HG02642 (cell line): Measurements from ENCODE around the gene ASXL2.
"Not testable (repeated sequence)": the region's sequence is repeated elsewhere in the genome, so short reads cannot be mapped to it uniquely, and the experiment has no call there.

Experiments
- ATAC-seq: cut with Tn5 transposase; IDR thresholded peaks from one replicate; pipeline ENCODE4 v1.9.1; 2021; ENCODE audit warnings: mild to moderate bottlenecking; ENCODE audit not compliant: unreplicated experiment, poor library complexity

ASXL2 gene

DNA sequence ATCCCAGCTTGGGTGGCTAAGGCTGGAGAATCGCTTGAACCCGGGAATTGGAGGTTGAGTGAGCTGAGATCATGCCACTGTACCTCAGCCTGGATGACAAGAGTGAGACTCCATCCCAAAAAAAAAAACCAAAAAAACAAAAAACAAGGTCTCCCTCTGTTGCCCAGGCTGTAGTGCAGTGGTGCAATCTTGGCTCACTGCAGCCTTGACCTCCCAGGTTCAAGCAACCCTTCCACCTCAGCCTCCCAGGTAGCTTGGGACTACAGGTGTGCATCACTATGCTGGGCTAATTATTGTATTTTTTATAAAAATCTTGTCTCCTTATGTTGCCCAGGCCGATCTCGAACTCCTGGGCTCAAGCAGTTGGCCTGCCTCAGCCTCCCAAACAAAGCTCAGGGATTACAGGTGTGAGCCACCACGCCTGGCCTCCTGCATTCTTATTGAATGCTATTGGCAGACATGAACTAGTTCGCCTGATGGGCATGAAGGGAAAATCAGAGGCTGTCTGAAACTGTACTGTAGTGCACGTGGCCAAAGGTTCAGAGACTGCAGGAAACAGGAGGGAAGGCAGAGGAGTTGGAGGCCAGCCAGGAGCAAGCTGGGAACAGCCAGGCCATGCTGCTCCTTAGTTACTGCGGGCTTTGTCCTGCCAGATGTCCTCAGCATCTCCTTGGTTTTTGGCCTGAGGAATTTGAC lies 16.0 kb upstream of the ASXL2 start:
- no peak for ATAC-seq

DNA sequence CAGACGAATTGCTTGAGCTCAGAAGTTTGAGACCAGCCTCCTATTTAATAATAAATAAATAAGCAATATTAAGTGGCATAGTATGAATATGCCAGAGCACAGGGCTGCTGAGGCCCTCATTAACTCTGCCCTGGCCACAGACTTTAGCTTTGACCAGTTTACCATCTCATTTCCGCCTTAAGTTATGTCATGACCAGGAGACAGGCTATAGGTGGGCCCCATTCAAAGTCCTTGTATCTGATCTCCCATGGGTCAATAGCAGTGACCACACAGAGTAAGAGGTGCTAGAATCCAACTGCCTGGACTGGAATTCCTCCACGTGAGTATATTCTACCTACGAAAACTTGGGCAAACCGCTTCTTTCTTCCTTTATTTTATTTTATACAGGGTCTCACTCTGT lies 13.4 kb upstream of the ASXL2 start:
- no peak for ATAC-seq

DNA sequence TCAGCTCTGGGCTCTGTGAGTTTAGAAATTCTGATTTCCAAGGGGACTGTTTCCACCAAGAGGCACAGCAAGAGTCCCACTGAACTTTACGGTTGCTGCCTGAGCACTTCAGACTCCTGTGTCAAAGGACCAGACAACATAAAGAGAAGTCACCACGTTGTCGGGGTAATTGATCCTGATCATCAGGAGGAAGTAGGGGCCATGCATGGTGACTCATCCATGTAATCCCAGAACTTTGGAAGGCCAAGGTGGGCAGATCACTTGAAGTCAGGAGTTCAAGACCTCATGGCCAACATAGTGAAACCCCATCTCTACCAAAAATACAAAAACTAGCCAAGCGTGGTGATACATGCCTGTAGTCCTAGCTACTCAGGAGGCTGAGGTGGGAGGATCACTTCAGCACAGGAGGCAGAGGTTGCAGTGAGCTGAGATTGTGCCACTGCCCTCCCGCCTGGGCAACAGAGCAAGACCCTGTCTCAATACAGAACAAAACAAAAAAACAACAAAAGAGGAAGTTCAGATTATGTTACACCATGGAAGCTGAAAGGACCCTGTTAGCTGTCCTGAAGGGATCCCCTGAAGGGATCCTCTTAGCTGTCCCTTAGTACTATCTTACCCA lies 9.4 kb upstream of the ASXL2 start:
- no peak for ATAC-seq

DNA sequence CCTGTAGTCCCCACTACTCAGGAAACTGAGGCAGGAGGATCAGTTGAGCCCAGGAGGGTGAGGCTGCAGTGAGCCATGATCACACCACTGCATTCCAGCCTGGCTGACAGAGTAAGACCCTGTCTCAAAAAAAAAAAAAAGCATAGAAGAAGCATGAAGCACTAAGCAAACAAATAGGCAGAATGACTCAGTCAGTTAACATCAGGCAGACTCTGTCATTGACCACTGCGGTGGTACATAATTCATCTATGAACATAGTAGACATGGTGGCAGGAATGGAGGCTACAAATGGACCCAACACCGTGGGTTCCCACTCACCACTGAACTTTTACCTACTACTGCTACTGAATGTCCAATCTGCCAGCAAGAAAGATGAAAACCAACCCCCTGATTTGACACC lies 7.6 kb upstream of the ASXL2 start:
- ATAC-seq = no peak

DNA sequence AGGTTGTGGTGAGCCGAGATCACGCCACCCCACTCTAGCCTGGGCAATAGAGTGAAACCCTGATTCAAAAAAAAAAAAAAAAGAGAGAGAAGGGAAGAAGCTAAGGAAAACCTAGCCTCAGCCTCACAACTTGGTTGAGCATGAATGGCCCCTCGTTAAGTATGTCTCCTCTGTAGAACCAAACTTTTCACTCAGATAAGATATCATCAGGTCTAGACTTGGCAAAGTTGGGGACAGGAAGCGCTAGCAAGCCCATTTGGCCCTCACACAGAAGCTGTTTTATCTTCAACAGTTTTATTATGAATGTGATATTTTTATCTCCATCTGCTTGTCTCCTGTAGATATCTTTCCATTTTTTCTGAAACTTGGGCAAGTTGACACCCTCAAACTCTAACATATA lies 3.5 kb upstream of the ASXL2 start:
- no peak for ATAC-seq

DNA sequence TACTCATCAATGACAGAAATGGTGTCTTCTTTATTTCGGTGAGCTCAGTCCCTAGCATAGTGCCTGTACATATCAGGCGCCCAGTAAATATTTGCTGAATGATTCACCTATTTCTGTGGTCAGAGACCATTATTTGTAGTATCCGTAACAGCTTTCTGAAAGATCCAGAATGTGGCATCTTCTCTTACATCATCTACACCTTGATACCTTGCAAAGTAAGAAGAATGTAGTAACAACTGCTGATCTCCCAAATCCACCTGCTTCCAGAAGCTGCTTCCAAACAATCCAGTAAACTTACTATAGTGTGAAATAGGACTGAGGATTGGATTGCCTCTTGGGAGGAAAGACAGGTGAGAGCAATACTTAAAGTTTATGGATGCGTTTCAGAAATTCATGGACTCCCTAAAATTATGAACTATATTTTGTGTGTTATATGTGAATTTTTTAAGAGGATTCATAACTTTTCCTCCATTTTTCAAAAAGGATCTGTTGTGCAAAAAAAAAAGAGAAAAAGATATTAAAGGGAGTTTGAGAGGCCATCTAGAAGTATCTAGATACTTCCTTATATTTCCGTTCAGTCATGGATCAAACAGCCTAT lies 945 bp upstream of the ASXL2 start:
- ATAC-seq = no peak

DNA sequence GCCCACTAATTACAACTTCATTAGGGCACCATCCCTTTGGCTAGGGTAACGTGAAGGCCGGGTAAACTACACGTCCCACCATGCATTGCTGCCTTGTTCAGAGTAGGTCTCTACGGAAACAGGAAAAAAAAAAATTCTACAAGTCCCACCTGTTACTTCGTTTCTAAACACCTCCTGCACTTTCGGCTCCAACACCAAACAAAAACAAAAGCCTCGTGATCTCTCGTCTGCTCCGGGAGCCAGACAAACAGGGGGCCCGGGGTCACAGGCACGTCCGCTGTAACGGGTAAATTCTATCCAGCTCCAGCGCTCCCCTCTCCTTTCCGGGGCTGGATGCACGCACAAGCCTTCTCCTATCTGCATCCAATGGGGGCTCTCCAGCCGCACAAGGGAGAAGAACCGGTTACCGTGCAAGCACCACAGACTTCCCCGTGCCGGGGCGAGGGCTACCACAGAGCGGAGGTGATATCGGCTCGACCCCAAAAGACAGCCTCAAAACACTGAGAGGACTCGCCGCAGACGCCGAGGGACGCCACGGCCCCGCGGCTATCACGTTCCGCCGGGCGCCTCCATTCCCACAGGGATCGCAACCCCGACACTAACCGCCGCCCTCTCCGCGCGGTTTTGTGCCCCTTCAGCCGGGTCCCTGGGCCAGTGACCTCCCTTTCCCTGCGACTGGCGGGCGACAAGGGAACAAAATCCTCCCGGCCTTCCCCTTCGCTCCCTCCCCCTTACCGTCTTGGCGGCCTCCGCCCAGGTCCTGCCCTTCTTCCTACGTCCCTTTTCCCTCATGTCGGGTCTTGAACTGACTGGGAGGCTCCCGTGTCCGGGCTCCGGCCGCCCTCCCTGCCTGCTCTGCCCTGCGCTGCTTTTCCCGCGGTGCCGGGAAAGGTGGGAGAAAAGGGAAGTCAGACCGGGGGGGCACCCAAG lies 591 bp downstream of the ASXL2 start:
- peak; percentile 39 for ATAC-seq

DNA sequence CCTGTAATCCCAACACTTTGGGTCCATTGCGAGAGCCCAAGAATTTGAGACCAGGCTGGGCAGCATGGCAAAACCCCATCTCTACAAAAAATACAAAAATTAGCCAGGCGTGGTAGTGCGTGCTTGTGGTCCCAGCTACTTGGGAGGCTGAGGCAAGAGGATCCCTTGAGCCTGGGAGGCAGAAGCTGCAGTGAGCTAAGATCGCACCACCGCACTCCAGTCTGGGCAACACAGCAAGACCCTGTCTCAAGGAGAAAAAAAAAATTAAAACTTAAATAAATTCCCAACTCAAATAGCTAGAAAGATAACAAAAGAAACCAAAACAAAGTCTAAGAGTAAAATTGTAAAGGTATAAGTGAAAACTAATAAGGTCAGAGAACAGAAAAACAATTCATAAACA lies 6.2 kb downstream of the ASXL2 start:
- ATAC-seq = no peak

DNA sequence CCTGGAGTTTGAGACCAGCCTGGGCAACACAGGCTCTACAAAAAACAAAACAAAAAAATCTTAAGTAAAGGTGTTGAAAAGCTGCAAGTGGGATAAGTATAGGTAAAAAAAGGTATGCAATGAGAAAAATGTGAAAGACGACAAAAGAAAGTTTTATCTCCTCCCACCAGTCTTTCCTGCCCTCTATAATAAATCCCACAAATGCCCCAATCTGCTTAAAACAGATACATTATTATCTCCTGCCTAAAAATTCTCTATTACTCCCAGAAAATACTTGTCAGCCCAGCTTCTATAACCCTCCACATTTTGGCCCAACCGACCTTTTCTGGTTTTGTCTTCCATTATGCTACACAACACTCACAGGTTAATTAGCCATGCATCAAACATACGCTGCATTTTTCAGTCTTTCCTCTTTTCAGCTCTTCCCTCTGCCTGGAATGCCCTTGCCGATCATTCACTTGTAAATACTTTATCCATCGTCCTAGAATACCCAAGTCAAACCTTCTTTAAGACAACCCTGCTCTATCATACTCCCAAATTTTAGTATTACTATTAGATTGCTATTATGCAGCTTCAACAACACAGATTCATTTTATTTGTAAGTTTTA lies 10.8 kb downstream of the ASXL2 start:
- no peak for ATAC-seq

DNA sequence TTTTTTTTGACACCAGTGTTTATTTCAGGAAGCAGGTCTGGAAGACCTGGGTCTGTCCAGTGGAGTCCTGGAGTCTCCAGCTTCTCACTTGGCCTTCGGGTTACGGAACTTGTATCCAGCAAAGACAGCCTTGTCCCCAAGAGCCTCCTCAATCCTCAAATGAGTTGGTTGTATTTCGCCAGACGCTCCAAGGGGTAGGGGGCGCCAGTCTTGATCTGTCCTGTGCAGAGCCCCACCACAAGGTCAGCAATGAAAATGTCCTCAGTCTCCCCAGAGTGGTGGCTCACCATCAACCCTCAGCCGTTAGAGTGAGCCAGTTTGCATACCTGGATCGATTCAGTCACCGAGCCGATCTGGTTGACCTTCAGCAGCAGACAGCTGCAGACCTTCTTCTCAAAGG lies 21.9 kb downstream of the ASXL2 start:
- no peak for ATAC-seq

DNA sequence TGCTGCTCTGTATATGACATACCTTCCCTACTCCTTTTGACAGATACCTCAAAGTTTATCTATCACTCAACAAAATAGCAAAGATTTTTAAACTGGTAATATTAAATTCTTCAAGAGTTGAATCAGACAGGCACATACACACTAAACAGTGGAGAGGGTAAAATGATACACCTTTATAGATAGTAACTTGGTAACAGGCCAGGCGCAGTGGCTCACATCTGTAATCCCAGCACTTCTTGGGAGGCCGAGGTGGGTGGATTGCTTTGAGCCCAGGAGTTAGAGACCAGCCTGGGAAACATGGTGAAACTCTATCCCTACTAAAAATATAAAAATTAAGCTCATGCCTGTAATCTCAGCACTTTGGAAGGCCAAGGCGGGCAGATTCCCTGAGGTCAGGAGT lies 23.2 kb downstream of the ASXL2 start:
- no peak for ATAC-seq

DNA sequence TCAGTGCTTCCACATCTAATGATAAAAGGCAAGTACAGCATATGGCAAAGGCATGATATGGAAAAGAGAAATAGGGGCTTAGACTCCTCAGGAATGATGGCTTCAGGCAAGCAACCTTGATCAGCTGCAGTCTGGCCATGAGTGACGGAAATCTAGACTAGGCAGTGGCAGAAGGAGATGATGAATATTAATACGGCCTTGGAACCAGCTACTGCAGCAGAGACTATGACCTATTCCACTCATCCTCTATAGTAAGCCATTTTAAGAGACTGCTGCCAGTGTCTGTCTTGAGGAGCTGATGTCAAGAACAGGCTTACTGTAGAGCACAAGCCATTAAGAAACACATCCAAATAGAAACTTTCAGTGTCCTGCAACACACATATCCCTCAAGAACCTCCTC lies 23.7 kb downstream of the ASXL2 start:
- no peak for ATAC-seq

DNA sequence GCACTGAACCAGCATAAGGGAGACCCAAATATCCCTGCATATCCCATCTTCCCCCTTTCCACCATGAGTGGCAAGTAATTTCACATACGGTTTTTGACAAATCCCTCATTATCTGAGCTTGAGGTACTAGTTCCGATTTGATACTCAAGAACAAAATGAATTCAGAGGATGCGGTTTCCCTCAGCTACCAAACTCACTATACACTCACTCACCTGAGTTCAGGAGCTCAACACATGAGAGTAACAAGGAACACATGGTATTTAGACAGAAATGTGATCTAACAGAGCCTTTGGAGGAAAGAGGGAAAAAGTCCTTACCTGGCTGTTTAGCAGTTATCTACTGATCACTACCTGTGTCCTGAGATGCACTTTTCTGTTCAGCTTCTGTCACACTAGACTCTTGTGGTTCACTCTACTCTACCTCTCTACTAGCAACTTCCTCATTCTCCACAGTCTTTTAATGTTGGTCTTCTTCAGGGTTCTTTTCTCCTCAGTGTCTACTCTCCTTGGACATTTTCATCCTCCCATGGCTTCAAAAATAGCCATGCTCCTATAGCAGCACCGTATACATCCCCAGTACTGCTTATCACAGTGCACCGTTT lies 25.1 kb downstream of the ASXL2 start:
- ATAC-seq = no peak

DNA sequence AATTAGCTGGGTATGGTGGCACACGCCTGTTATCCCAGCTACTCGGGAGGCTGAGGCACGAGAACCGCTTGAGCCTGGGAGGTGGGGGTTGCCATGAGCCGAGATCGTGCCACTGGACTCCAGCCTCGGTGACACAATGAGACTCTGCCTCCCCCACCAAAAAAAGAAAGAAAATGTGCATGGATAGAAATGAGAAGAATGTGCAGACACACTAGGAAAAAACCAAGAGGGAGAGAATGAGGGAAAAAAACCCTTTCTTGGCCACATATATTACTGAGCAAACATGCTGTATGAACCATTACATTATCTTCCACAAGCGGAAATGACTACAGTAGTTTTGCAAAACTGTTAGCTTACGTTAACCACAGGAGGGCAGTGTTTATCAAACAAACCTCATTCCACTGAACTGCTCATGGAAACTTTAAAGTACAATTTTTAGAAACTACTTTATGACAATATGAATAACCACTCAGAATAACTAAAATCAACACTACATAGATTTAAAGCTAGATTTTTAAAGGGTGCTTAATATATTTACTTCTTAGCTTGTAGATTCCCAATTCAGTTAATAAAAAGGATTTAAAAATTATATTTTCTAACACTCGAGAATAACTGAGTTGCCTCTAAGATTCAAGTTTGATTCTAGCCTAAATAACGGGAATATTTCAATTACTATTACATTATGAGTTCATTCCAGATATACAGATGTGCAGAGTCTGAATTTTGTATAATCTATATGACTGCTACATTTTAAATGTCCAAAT lies 26.4 kb downstream of the ASXL2 start:
- ATAC-seq = peak; percentile 65

DNA sequence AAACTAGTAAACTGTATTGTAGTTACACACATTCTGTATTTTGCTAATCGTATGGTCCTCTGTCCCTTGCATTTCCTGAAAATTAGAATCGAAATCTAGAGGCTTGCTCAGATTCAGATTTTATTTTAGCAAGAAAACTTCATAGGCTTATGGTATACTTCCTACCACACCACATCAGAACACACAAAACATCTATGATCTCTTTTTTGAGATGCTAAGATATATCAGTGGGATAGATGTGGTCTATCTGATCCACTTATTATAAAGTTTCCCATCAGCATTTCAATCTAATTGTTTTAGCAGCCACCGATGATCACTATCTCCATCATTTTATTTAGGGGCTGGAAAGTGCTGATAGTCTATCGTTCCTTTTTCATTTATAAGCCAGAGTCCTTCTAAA lies 27.9 kb downstream of the ASXL2 start:
- ATAC-seq = not testable (repeated sequence)

DNA sequence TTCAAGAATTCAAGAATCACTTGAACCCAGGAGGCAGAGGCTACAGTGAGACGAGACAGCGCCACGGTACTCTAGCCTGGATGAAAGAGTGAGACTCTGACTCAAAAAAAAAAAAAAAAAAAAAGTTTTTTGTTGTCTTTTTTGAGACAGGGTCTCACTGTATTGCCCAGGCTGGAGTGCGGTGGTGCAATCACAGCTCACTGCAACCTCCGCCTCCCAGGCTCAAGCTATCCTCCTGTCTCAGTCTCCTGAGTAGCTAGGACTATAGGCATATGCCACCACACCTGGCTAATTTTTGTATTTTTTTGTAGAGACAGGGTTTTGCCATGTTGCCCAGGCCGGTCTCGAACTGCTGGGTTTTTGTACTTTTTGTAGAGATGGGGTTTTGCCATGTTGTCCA lies 28.9 kb downstream of the ASXL2 start:
- ATAC-seq = not testable (repeated sequence)

DNA sequence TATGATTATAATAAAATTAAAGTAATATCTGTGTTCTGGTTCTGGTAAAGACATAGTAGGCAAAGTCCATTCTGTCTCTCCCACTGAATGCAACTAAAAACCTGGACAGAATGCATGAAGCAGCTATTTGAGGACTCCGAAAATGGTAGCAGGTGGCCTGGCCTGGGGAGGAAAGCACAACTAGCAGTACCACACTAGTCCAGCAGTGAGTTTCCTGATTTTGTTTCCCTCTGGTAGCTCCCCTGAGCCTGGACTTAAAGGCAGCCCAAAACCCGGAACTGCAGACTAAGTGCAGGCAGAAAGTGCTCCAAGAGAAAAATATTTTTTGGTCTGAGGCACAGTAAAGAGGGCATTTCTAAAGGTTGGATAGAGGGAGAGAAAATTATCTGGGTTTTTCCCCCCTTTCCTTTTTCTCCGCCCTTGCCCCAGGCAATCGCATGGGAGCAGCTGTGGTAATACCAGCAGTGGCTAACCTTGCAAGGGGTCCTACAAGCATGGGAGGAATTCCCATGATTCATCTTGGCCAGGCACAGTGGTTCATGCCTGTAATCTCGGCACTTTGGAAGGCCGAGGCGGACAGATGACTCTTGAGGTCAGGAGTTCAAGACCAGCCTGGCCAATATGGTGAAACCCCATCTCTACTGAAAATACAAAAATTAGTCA lies 32.3 kb downstream of the ASXL2 start:
- ATAC-seq = no peak

DNA sequence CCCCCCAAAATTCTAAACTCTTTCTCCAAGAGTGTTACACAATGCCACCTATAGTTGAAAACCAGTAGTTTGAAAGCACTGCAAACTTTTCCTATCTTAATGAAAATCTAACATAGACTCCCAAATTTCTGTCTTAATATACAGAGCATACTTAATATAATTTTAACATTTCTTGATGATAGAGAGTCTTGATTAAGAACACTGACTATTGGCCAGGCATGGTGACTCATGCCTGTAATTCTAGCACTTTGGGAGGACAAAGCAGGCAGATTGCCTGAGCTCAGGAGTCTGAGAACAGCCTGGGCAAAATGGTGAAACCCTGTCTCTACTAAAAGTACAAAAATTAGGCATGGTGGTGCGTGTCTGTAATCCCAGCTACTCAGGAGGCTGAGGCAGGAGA lies 34.2 kb downstream of the ASXL2 start:
- no peak for ATAC-seq

DNA sequence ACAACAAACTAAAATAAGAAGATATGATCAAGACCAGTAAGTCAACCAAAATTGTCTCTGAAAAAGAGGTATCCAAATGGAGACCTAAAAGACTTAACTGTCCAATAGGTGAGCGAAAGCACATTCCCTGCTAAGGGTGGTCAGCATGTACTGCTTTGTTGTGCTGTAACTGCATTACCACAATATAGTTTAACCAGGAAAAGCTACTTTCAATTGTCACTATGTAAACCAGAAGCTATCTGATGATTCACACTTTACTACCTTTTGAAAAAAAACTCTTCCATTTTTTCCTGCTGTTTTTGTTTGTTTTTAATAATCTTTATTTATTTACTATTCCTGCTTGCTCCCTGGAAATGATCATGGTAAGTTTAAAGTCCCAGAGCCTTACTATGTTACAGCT lies 36.1 kb downstream of the ASXL2 start:
- ATAC-seq = no peak
